ENCODE data around the gene MYO9A.
"Not testable (repeated sequence)": the region's sequence is repeated elsewhere in the genome, so short reads cannot be mapped to it uniquely, and the experiment has no call there.

Gene MYO9A

GRCh38 chr15:71874245-71874644 lies 243.7 kb downstream of the MYO9A start:
- TF ChIP-seq CTCF (IDR thresholded peaks at IDR 0.05; ENCODE audit: insufficient read depth, low read length, missing control alignments): no peak
- POLR2A ChIA-PET: no interaction called here
- DNase-seq (ENCODE audit: low read depth, low spot score): no peak
- no peak overlapping the region for H3K4me3 ChIP-seq (ENCODE audit: low read depth, low read length)
- CTCF ChIA-PET: no interaction called here

- CTCF ChIA-PET; H3K4me3 ChIP-seq (ENCODE audit: low read depth, low read length); POLR2A ChIA-PET; DNase-seq (ENCODE audit: low read depth, low spot score): not testable (repeated sequence)
Measured at GRCh38 chr15:71858232-71858631, 259.7 kb downstream of the MYO9A start.

- ChIA-PET CTCF (interaction anchor here (1.0 to 3.9 kb wide), 4 partner anchors 9 to 302 kb away, joined by 3 to 12 read pairs (median 4); no protein-coding TSS in a partner anchor), POLR2A (no interaction called here)
- no peak overlapping the region for H3K4me3 ChIP-seq (ENCODE audit: low read depth, low read length)
- no peak for TF ChIP-seq CTCF (IDR thresholded peaks at IDR 0.05; ENCODE audit: insufficient read depth, low read length, missing control alignments)
- DNase-seq (ENCODE audit: low read depth, low spot score): no peak
Measured at GRCh38 chr15:71853543-71853942, 264.4 kb downstream of the MYO9A start.

- no peak overlapping the region for H3K4me3 ChIP-seq (ENCODE audit: low read depth, low read length)
- ChIA-PET POLR2A (no interaction called here), CTCF (interaction anchor here (1.2 kb wide), 1 partner anchor 311 kb away, joined by 3 read pairs; no protein-coding TSS in a partner anchor)
- no peak for DNase-seq (ENCODE audit: low read depth, low spot score)
- no peak for TF ChIP-seq CTCF (IDR thresholded peaks at IDR 0.05; ENCODE audit: insufficient read depth, low read length, missing control alignments)
Measured at GRCh38 chr15:71844916-71845315, 273.0 kb downstream of the MYO9A start.

- no peak overlapping the region for H3K4me3 ChIP-seq (ENCODE audit: low read depth, low read length)
- no peak for TF ChIP-seq CTCF (IDR thresholded peaks at IDR 0.05; ENCODE audit: insufficient read depth, low read length, missing control alignments)
- DNase-seq (ENCODE audit: low read depth, low spot score): no peak
- CTCF ChIA-PET: interaction anchor here (1.5 kb wide), 1 partner anchor 9 kb away, joined by 3 read pairs; no protein-coding TSS in a partner anchor
- POLR2A ChIA-PET: no interaction called here
Measured at GRCh38 chr15:71841563-71841962, 276.4 kb downstream of the MYO9A start.

GRCh38 chr15:71830981-71831380 lies 287.0 kb downstream of the MYO9A start:
- POLR2A ChIA-PET: no interaction called here
- CTCF ChIA-PET: interaction anchor here (1.0 kb wide), 1 partner anchor 325 kb away, joined by 3 read pairs; no protein-coding TSS in a partner anchor
- DNase-seq (ENCODE audit: low read depth, low spot score): no peak
- TF ChIP-seq CTCF (IDR thresholded peaks at IDR 0.05; ENCODE audit: insufficient read depth, low read length, missing control alignments): no peak
- H3K4me3 ChIP-seq (ENCODE audit: low read depth, low read length): no peak overlapping the region

- DNase-seq (ENCODE audit: low read depth, low spot score): no peak
- POLR2A ChIA-PET: no interaction called here
- CTCF ChIA-PET: interaction anchor here (1.9 kb wide), 1 partner anchor 25 kb away, joined by 7 read pairs; no protein-coding TSS in a partner anchor
- no peak for TF ChIP-seq CTCF (IDR thresholded peaks at IDR 0.05; ENCODE audit: insufficient read depth, low read length, missing control alignments)
- H3K4me3 ChIP-seq (ENCODE audit: low read depth, low read length): no peak overlapping the region
Measured at GRCh38 chr15:71826196-71826595, 291.8 kb downstream of the MYO9A start.

Measured in AG04449 (cell line).